Retina (tissue), 1 donor: ENCODE data around the gene SPAST.
"Not testable (repeated sequence)": the region's sequence is repeated elsewhere in the genome, so short reads cannot be mapped to it uniquely, and the experiment has no call there.

Source experiments
- DNase-seq: peaks from one replicate; pipeline ENCODE4 v3.0.0-alpha.2; 2016

SPAST gene

GRCh38 chr2:32128636-32129035, 65.3 kb downstream of the SPAST start:
- DNase-seq, result no peak

DNA sequence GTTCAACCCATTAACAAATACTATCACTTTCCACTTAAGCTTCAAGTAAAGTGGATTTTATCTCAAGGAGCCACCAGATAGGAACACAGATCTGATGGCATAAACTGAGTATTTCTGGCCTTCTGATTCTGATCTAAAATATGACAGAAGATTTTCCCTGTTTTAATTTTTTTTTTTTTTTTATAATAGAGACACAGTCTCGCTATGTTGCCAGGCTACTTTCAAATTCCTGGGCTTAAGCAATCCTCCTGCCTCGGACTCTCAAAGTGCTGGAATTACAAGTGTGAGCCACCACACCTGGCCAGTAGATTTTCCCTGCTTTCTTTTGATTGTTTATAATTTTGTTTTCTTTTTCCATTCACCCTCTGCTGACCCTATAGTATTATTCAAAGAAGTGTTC, 65.7 kb downstream of the SPAST start:
- no peak for DNase-seq

- DNase-seq, result no peak
Observed at GRCh38 chr2:32135409-32135808, 72.1 kb downstream of the SPAST start.

DNA sequence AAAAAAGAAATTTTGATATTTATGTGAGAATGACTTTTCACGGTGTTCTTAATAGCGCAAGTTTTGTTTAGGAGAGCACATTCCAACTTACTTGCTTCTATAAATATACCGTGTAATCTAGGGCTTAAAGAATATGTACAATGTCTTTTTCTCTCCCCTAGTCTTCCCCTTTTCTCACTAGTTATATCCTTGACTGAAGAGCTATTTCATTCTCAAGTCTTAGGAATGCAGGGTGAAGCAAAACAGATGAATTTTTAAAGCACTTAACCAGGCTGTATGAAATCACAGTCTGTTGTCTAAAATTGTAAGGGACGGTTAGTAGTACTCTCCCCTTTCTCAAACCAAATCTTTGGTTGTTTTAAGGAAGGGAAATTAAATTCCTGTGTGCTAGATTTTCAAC, 72.7 kb downstream of the SPAST start:
- DNase-seq, result no peak

DNA sequence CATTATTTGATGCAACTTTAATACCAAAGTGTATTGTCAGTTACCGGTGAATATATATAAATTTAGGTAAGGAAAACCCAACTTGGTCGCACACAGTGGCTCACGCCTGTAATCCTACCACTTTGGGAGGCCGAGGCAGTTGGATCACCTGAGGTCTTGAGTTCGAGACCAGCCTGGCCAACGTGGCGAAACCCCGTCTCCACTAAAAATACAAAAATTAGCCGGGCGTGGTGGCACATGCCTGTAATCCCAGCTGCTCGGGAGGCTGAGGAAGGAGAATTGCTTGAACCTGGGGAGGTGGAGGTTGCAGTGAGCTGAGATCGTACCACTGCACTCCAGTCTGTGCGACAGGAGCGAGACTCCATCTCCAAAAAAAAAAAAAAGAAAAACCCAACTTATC, 88.2 kb downstream of the SPAST start:
- not testable (repeated sequence) for DNase-seq

DNA sequence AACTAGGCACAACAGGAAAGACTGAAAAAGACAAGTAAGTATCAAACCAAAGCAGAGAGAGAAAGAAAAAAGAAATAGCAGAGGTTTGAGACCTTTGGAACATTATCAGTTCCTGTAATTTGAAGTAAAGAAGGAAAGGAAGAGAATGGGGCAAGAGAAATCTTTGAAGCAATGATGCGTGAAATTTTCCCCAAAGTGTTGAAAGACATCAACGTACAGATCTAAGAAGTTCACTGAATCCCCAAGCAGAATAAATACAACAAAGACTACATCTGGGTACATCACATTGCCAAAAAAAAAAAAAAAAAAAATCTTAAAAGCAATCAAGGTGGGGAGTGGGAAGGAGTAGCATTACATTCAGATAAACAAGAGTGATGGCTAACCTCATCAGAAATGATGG, 96.3 kb downstream of the SPAST start:
- no peak for DNase-seq

GRCh38 chr2:32161296-32161695, 97.9 kb downstream of the SPAST start:
- DNase-seq, result no peak

- DNase-seq, result peak; percentile 2
Observed at GRCh38 chr2:32164254-32164653, 100.9 kb downstream of the SPAST start.

DNA sequence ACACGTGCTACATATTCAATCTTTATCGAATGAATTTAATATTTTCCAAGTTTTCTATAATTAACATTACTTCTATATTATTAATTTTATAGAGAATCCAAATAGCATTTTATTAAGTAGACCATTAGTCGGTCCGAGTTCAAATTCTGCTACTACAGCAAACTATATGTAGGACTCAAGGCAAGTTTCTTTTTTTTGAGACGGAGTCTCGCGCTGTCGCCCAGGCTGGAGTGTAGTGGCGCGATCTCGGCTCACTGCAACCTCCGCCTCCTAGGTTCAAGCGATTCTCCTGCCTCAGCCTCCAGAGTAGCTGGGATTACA, 101.6 kb downstream of the SPAST start:
- DNase-seq, result peak; percentile 9

GRCh38 chr2:32166115-32166574, 102.8 kb downstream of the SPAST start:
- DNase-seq, result peak; percentile 3

- no peak for DNase-seq
Observed at GRCh38 chr2:32168513-32168912, 105.2 kb downstream of the SPAST start.

DNA sequence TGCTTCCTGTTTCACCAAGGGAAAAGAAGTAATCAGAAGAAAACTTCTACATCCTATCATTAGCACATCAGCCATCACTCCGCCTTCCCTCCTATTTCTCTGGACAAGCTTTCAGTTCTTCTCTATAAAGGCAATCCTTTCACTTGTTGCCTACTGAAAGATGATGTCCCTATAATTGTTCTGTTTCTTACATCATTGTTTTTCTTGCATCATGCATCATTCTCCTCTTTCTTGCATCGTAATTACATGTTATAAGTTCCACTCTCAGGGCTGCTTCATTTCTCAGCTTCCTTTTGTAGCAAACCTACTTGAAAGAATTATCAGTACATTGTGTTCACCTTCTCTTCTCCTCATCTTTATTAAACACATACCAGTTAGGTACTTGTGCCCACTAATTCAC, 109.5 kb downstream of the SPAST start:
- no peak for DNase-seq

DNA sequence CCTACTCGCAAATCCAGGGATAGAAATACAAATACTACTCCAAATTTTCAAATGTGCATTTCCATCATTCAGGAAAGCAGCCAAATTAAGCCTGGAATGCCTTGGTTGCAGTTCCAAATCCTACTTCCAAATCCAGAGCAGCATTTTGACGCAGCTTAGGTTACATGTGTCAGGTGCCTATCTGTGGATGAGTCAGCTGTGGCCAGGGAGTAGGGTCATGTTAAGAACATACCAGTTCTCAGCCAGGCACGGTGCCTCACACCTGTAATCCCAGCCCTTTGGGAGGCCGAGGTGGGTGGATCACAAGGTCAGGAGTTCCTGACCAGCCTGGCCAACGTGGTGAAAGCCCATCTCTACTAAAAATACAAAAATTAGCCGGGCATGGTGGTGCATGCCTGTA, 119.3 kb downstream of the SPAST start:
- DNase-seq, result no peak

GRCh38 chr2:32189011-32189410, 125.7 kb downstream of the SPAST start:
- DNase-seq, result no peak

DNA sequence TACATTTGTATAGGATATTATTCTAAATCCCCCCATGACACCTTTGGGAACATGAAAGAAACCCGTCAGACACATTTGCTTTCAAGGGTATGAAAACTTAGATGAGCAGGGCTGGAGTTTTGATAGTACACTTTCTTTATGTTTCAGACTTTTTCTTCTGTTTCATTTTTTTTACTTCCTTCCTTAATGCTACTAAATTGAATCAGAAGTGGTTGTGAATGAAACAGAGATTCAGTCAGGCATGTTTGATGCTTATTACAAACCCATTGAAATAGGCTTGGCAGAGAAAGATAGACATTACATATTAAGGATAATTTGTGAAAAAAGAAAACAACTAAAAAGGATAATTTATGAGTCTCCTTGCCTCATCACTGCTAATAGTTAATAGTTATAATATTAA, 129.1 kb downstream of the SPAST start:
- no peak for DNase-seq

- DNase-seq, result no peak
Observed at GRCh38 chr2:32200814-32201213, 137.5 kb downstream of the SPAST start.

- not testable (repeated sequence) for DNase-seq
Observed at GRCh38 chr2:32203428-32203827, 140.1 kb downstream of the SPAST start.
